Kidney (tissue), 14 donors: Measurements from ENCODE around the gene YKT6. TPM values are rescaled to one million over a fixed set of nuclear protein-coding genes. Genes with fewer than 3 reads are reported as not detected.

ENCODE experiments used
- DNase-seq, 5 donors: peaks; one replicate each; pipeline ENCODE4 v3.0.0-alpha.2; 2013 to 2020
- FAIRE-seq: peaks from 2 replicates; lab custom pipeline; 2012; peaks lifted over from hg19 to GRCh38; lab: Jason Lieb, UNC
- H3K27ac ChIP-seq, 2 donors: one replicate each; pipeline ENCODE4 v1.7.0; 2013; ENCODE audit warnings: low read depth in 2 of 2, low read length in 2 of 2, inconsistent platforms in 1 of 2
- H3K27me3 ChIP-seq: one replicate; pipeline ENCODE4 v1.7.1; 2013; ENCODE audit warnings: low read length, inconsistent platforms; ENCODE audit not compliant: control insufficient read depth, insufficient read depth
- H3K36me3 ChIP-seq, 3 donors: one replicate each; pipeline versions ENCODE4 v1.7.0 to v1.7.1; 2013; ENCODE audit warnings: low read length in 3 of 3, control low read depth in 1 of 3, inconsistent platforms in 1 of 3; ENCODE audit not compliant: insufficient read depth in 3 of 3, control insufficient read depth in 2 of 3
- H3K4me1 ChIP-seq, 3 donors: one replicate each; pipeline versions ENCODE4 v1.7.0 to v1.7.1; 2013; ENCODE audit warnings: low read length in 3 of 3, inconsistent platforms in 1 of 3, low read depth in 1 of 3; ENCODE audit not compliant: control insufficient read depth in 2 of 3, insufficient read depth in 2 of 3
- H3K4me3 ChIP-seq, 3 donors: one replicate each; pipeline versions ENCODE4 v1.7.0 to v1.8.1; 2013; ENCODE audit warnings: low read length in 3 of 3, control low read depth in 1 of 3, inconsistent platforms in 1 of 3
- H3K9ac ChIP-seq, 3 donors: one replicate each; pipeline versions ENCODE4 v1.7.0 to v1.7.1; 2013; ENCODE audit warnings: low read length in 3 of 3, control low read depth in 1 of 3, inconsistent platforms in 1 of 3
- H3K9me3 ChIP-seq, 3 donors: one replicate each; pipeline versions ENCODE4 v1.7.0 to v1.7.1; 2013; ENCODE audit warnings: low read length in 3 of 3, control low read depth in 1 of 3, inconsistent platforms in 1 of 3; ENCODE audit not compliant: control insufficient read depth in 2 of 3, insufficient read depth in 1 of 3
- CTCF ChIP-seq: IDR thresholded peaks from 3 replicates; pipeline ENCODE4 v1.5.1; 2012; ENCODE audit warnings: mild to moderate bottlenecking, moderate library complexity, borderline replicate concordance; ENCODE audit not compliant: insufficient read depth; ENCODE audit errors: extremely low read depth
- intact Hi-C: fragments of 100-400 bp; cut with DNase I; formaldehyde crosslinking; loops from one replicate; pipeline ENCODE4 v1.11.1; 2022
- polyA plus RNA-seq: library from polyadenylated mRNA; stranded (reverse); fragments of 350-450 nt; fragmentation: Illumina TruSeq; extraction: RNeasy Lipid Tissue Mini Kit (QIAGEN cat#74804); gene quantifications from one replicate; pipeline ENCODE4 v1.2.3, GENCODE V29; 2014; ENCODE audit warnings: low read depth, low replicate concordance; ENCODE audit not compliant: insufficient read depth
- total RNA-seq: library from RNA; stranded (reverse); fragmentation: NEBNext Ultra II Directional; extraction: Animal tissue kit (Norgen Biotek cat#: 25700); gene quantifications from one replicate; pipeline ENCODE4 v1.2.1, GENCODE V29; 2021
- donor health status: control.
- donor health status: control.
- donor health status: control.
- donor health status: control.
- donor health status: control.
- donor health status: DM: yes; HTN: yes; CAD: no.
- donor health status: Normal renal cell carcinoma (clear cell type).

The YKT6 gene
- total and polyA plus RNA-seq, 2 donors from 2014 or later = 53.2 to 60.2 TPM

- no peak overlapping the region for H3K9ac ChIP-seq
- no peaks in the 10 kb centered on the region for H3K36me3 ChIP-seq
- H3K4me1 ChIP-seq = no peaks in the 10 kb centered on the region
- intact Hi-C loops = no loop called here
- H3K27ac ChIP-seq = no peak overlapping the region
- peak in 2 of 5 donors; percentile 46 to 60 for DNase-seq
- no peaks in the 10 kb centered on the region for H3K9me3 ChIP-seq
- no peak for TF ChIP-seq CTCF
- H3K4me3 ChIP-seq = no peak overlapping the region
- no peak for FAIRE-seq
- no peaks in the 10 kb centered on the region for H3K27me3 ChIP-seq
Observed at GRCh38 chr7:44224080-44224973, 23.5 kb downstream of the YKT6 start.

GRCh38 chr7:44224974-44225565, 24.3 kb downstream of the YKT6 start:
- no peak for FAIRE-seq
- Histone ChIP-seq H3K4me3 (no peak overlapping the region), H3K9ac (no peak overlapping the region), H3K9me3 (no peaks in the 10 kb centered on the region), H3K27ac (no peak overlapping the region), H3K4me1 (no peaks in the 10 kb centered on the region), H3K36me3 (no peaks in the 10 kb centered on the region), H3K27me3 (no peaks in the 10 kb centered on the region)
- TF ChIP-seq CTCF = no peak
- intact Hi-C loops = no loop called here
- peak in 2 of 5 donors; percentile 55 to 58 for DNase-seq

GRCh38 chr7:44225566-44226395, 25.0 kb downstream of the YKT6 start:
- no peaks in the 10 kb centered on the region for H3K27me3 ChIP-seq
- H3K4me3 ChIP-seq = no peak overlapping the region
- no peak for FAIRE-seq
- no peaks in the 10 kb centered on the region for H3K4me1 ChIP-seq
- TF ChIP-seq CTCF = no peak
- H3K9me3 ChIP-seq = no peaks in the 10 kb centered on the region
- H3K36me3 ChIP-seq = no peaks in the 10 kb centered on the region
- no peak overlapping the region for H3K9ac ChIP-seq
- peak in 4 of 5 donors; percentile 43 to 65 (median 59) for DNase-seq
- no peak overlapping the region for H3K27ac ChIP-seq
- intact Hi-C loops = no loop called here
